Measurements from ENCODE around the gene U2SURP.
"Not testable (repeated sequence)": the region's sequence is repeated elsewhere in the genome, so short reads cannot be mapped to it uniquely, and the experiment has no call there.

Gene U2SURP

DNA sequence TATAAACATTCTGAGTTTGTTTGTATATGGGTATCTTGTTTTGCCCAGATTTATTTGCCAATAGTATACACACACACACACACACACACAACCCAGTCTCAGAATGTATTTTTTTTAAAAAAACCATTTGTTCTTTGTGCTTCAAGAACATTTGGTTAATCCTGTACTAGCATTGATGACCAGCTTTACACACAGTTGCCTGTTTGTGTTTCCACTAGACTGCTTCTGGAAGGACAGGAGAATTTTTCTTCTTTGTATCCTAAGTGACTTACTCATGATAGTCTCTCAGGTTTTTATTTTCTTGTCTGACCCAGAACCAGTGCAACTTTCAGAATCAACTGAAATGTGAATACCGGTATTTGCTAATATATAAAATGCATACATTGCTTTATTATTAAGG is 40.5 kb downstream of the U2SURP start:
- no peak overlapping the region for H3K9ac ChIP-seq
- H3K4me3 ChIP-seq (IDR thresholded peaks at IDR 0.05; ENCODE audit: insufficient read depth, low read depth, low read length): no peak overlapping the region
- H3K4me1 ChIP-seq (ENCODE audit: low read depth, poor library complexity, severe bottlenecking): peaks cover 2% of the 10 kb centered on the region
- H2AFZ ChIP-seq (ENCODE audit: low read depth): no peak overlapping the region
- H3K36me3 ChIP-seq (ENCODE audit: insufficient read depth): peaks cover 4% of the 10 kb centered on the region; the same call in 1 of the 2 replicates
- no peaks in the 10 kb centered on the region for H3K79me2 ChIP-seq (ENCODE audit: insufficient read depth, low read depth)
- peaks cover 4% of the 10 kb centered on the region; the same call in 1 of the 2 replicates for H4K20me1 ChIP-seq (ENCODE audit: insufficient read depth)
- no peaks in the 10 kb centered on the region for H3K27me3 ChIP-seq (ENCODE audit: insufficient read depth, low read depth)
- TF ChIP-seq, protein P1, sequence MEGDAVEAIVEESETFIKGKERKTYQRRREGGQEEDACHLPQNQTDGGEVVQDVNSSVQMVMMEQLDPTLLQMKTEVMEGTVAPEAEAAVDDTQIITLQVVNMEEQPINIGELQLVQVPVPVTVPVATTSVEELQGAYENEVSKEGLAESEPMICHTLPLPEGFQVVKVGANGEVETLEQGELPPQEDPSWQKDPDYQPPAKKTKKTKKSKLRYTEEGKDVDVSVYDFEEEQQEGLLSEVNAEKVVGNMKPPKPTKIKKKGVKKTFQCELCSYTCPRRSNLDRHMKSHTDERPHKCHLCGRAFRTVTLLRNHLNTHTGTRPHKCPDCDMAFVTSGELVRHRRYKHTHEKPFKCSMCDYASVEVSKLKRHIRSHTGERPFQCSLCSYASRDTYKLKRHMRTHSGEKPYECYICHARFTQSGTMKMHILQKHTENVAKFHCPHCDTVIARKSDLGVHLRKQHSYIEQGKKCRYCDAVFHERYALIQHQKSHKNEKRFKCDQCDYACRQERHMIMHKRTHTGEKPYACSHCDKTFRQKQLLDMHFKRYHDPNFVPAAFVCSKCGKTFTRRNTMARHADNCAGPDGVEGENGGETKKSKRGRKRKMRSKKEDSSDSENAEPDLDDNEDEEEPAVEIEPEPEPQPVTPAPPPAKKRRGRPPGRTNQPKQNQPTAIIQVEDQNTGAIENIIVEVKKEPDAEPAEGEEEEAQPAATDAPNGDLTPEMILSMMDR (conservative IDR thresholded peaks at IDR 0.05; ENCODE audit: low read depth, low read length): no peak
- H3K4me2 ChIP-seq: no peak overlapping the region
- H3K27ac ChIP-seq: no peak overlapping the region

- no peaks in the 10 kb centered on the region for H3K79me2 ChIP-seq (ENCODE audit: insufficient read depth, low read depth)
- peaks cover 4% of the 10 kb centered on the region; the same call in 1 of the 2 replicates for H4K20me1 ChIP-seq (ENCODE audit: insufficient read depth)
- H3K4me3 ChIP-seq (IDR thresholded peaks at IDR 0.05; ENCODE audit: insufficient read depth, low read depth, low read length): no peak overlapping the region
- no peak overlapping the region for H3K4me2 ChIP-seq
- H3K36me3 ChIP-seq (ENCODE audit: insufficient read depth): no peaks in the 10 kb centered on the region; the same call in 1 of the 2 replicates
- H3K27me3 ChIP-seq (ENCODE audit: insufficient read depth, low read depth): no peaks in the 10 kb centered on the region
- H3K27ac ChIP-seq: no peak overlapping the region
- no peaks in the 10 kb centered on the region for H3K4me1 ChIP-seq (ENCODE audit: low read depth, poor library complexity, severe bottlenecking)
- no peak overlapping the region for H2AFZ ChIP-seq (ENCODE audit: low read depth)
- H3K9ac ChIP-seq: no peak overlapping the region
- TF ChIP-seq, protein P1 (conservative IDR thresholded peaks at IDR 0.05; ENCODE audit: low read depth, low read length): no peak
Observed at GRCh38 chr3:143045639-143046038, 44.3 kb downstream of the U2SURP start.

GRCh38 chr3:143046075-143046474 is 44.7 kb downstream of the U2SURP start:
- not testable (repeated sequence) for H2AFZ ChIP-seq (ENCODE audit: low read depth); H3K27ac ChIP-seq; H3K9ac ChIP-seq; H3K27me3 ChIP-seq (ENCODE audit: insufficient read depth, low read depth); H3K4me2 ChIP-seq; H3K36me3 ChIP-seq (ENCODE audit: insufficient read depth); H3K79me2 ChIP-seq (ENCODE audit: insufficient read depth, low read depth); H4K20me1 ChIP-seq (ENCODE audit: insufficient read depth); H3K4me3 ChIP-seq (IDR thresholded peaks at IDR 0.05; ENCODE audit: insufficient read depth, low read depth, low read length); H3K4me1 ChIP-seq (ENCODE audit: low read depth, poor library complexity, severe bottlenecking)

DNA sequence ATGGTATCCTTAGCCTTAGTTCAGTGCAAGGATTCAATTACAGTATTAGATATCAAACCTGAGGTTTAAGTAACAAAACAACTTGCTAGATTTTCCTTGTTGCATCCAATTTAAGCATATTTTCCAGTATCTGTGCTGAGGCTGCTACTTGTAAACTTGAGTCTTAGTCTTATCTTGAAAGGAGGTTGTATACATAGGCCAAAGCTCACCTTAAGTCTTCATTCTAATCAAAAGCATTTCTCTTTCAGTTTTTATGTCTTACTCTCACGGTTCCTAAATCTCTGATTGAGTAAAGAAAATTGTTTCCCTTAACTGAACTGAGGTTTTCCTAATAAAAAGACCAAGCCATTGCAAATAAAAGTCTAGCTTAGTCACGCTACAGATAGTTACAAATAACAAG is 52.6 kb downstream of the U2SURP start:
- no peak overlapping the region for H3K4me2 ChIP-seq
- no peak overlapping the region for H3K9ac ChIP-seq
- no peak overlapping the region for H2AFZ ChIP-seq (ENCODE audit: low read depth)
- no peak overlapping the region for H3K27ac ChIP-seq
- H3K36me3 ChIP-seq (ENCODE audit: insufficient read depth): peaks cover 9% of the 10 kb centered on the region
- TF ChIP-seq, protein P1 (conservative IDR thresholded peaks at IDR 0.05; ENCODE audit: low read depth, low read length): no peak
- no peaks in the 10 kb centered on the region for H3K4me1 ChIP-seq (ENCODE audit: low read depth, poor library complexity, severe bottlenecking)
- H4K20me1 ChIP-seq (ENCODE audit: insufficient read depth): no peaks in the 10 kb centered on the region
- no peaks in the 10 kb centered on the region for H3K27me3 ChIP-seq (ENCODE audit: insufficient read depth, low read depth)
- no peak overlapping the region for H3K4me3 ChIP-seq (IDR thresholded peaks at IDR 0.05; ENCODE audit: insufficient read depth, low read depth, low read length)
- H3K79me2 ChIP-seq (ENCODE audit: insufficient read depth, low read depth): no peaks in the 10 kb centered on the region

- Histone ChIP-seq H2AFZ (ENCODE audit: low read depth) (no peak overlapping the region), H3K79me2 (ENCODE audit: insufficient read depth, low read depth) (no peaks in the 10 kb centered on the region), H3K27me3 (ENCODE audit: insufficient read depth, low read depth) (no peaks in the 10 kb centered on the region), H3K36me3 (ENCODE audit: insufficient read depth) (peaks cover 9% of the 10 kb centered on the region), H3K27ac (no peak overlapping the region), H4K20me1 (ENCODE audit: insufficient read depth) (no peaks in the 10 kb centered on the region), H3K4me1 (ENCODE audit: low read depth, poor library complexity, severe bottlenecking) (peaks cover 16% of the 10 kb centered on the region), H3K4me3 (IDR thresholded peaks at IDR 0.05; ENCODE audit: insufficient read depth, low read depth, low read length) (no peak overlapping the region), H3K4me2 (no peak overlapping the region), H3K9ac (no peak overlapping the region)
- TF ChIP-seq, protein P1 (conservative IDR thresholded peaks at IDR 0.05; ENCODE audit: low read depth, low read length): no peak
Observed at GRCh38 chr3:143056372-143056771, 55.0 kb downstream of the U2SURP start.
